ENCODE results near the gene TTF2. TPM values are rescaled to one million over a fixed set of nuclear protein-coding genes. Genes with fewer than 3 reads are reported as not detected.

The TTF2 gene
- total and polyA plus RNA-seq, 7 experiments from 2014 or later: 9.1 to 74.4 (median 32.6) TPM

GRCh38 chr1:117060441-117061317 lies 553 bp downstream of the TTF2 start:
- peak in 4 of 9 donors; percentile 10 to 51 (median 32) for DNase-seq

GRCh38 chr1:117061986-117062415 lies 1.9 kb downstream of the TTF2 start:
- intact Hi-C loops (cut with micrococcal nuclease): loop anchor here (2.0 to 10.0 kb wide), 8 partner anchors 59 to 897 kb away; partner anchors contain the start of genes CD58 (in 1 of the 2), MAN1A2 (in 1 of the 2) and TRIM45 (in 1 of the 2)
- Mint-ChIP-seq H3K27me3 (no peaks in the 10 kb centered on the region), H3K4me3 (peak overlapping the region in 4 of 10 donors; percentile 7 to 47 (median 30)), H3K4me1 (peaks cover 22 to 64% (median 36%) of the 10 kb centered on the region in 7 donors), H3K27ac (peak overlapping the region in 1 of 9 donors; percentile 30), H3K36me3 (peaks cover 0 to 23% (median 16%) of the 10 kb centered on the region in 5 donors), H3K9me3 (peaks cover 0 to 2% (median 0%) of the 10 kb centered on the region in 11 donors)
- POLR2A ChIA-PET: no interaction called here
- no peaks in the 10 kb centered on the region for H3K36me3 ChIP-seq (ENCODE audit: control insufficient read depth in 2 of 3, insufficient read depth in 3 of 3, low read length in 3 of 3)
- no peak for ATAC-seq
- DNase-seq: peak in 2 of 9 donors; percentile 15 to 41
- no peaks in the 10 kb centered on the region for H3K9me3 ChIP-seq (ENCODE audit: control insufficient read depth in 2 of 3, low read length in 3 of 3)
- H3K27ac ChIP-seq (ENCODE audit: low read depth, low read length): no peak overlapping the region
- H3K4me3 ChIP-seq (ENCODE audit: low read length): no peak overlapping the region
- H3K27me3 ChIP-seq (ENCODE audit: control insufficient read depth in 2 of 2, insufficient read depth in 2 of 2, low read length in 2 of 2): no peaks in the 10 kb centered on the region
- CTCF ChIA-PET: no interaction called here
- H3K4me1 ChIP-seq (ENCODE audit: control insufficient read depth in 2 of 2, insufficient read depth in 2 of 2, low read length in 2 of 2): peaks cover 6 to 9% of the 10 kb centered on the region in 2 donors

More at GRCh38 chr1:117060441-117061317, 553 bp downstream of the TTF2 start:
- H3K4me3 ChIP-seq (ENCODE audit: low read length): peak overlapping the region; percentile 81
- ChIA-PET CTCF (interaction anchor here (0.8 to 1.7 kb wide), 12 partner anchors 9 to 936 kb away, joined by 3 to 5 read pairs (median 4); no protein-coding TSS in a partner anchor), POLR2A (interaction anchor here (0.6 to 3.0 kb wide), 32 partner anchors 9 to 740 kb away, joined by 3 to 20 read pairs (median 4); partner anchors contain the start of genes CD2 and MAN1A2)
- Mint-ChIP-seq H3K27me3 (no peaks in the 10 kb centered on the region), H3K4me1 (peaks cover 19 to 61% (median 36%) of the 10 kb centered on the region in 7 donors), H3K4me3 (no peak overlapping the region), H3K27ac (peak overlapping the region in 4 of 9 donors; percentile 45 to 83 (median 62)), H3K9me3 (peaks cover 0 to 2% (median 0%) of the 10 kb centered on the region in 11 donors), H3K36me3 (peaks cover 0 to 18% (median 8%) of the 10 kb centered on the region in 5 donors)
- no peaks in the 10 kb centered on the region for H3K9me3 ChIP-seq (ENCODE audit: control insufficient read depth in 2 of 3, low read length in 3 of 3)
- peak; percentile 5 for ATAC-seq
- peaks cover 6 to 9% of the 10 kb centered on the region in 2 donors for H3K4me1 ChIP-seq (ENCODE audit: control insufficient read depth in 2 of 2, insufficient read depth in 2 of 2, low read length in 2 of 2)
- H3K27me3 ChIP-seq (ENCODE audit: control insufficient read depth in 2 of 2, insufficient read depth in 2 of 2, low read length in 2 of 2): no peaks in the 10 kb centered on the region
- peak overlapping the region; percentile 76 for H3K27ac ChIP-seq (ENCODE audit: low read depth, low read length)
- H3K36me3 ChIP-seq (ENCODE audit: control insufficient read depth in 2 of 3, insufficient read depth in 3 of 3, low read length in 3 of 3): no peaks in the 10 kb centered on the region
- intact Hi-C loops (cut with micrococcal nuclease): loop anchor here (1.0 to 10.0 kb wide), 22 partner anchors 34 to 896 kb away; partner anchors contain the start of genes MAN1A2 (in 2 of the 2), TRIM45 (in 2 of the 2), CD58 (in 1 of the 2) and GDAP2 (in 1 of the 2)

GRCh38 chr1:117066367-117066766 lies 6.2 kb downstream of the TTF2 start:
- DNase-seq (no peak), ATAC-seq (no peak)
- H3K4me3 Mint-ChIP-seq: no peak overlapping the region
- H3K36me3 ChIP-seq (ENCODE audit: control insufficient read depth in 2 of 3, insufficient read depth in 3 of 3, low read length in 3 of 3): no peaks in the 10 kb centered on the region
- peaks cover 0 to 32% (median 21%) of the 10 kb centered on the region in 5 donors for H3K36me3 Mint-ChIP-seq
- no peaks in the 10 kb centered on the region for H3K4me1 ChIP-seq (ENCODE audit: control insufficient read depth in 2 of 2, insufficient read depth in 2 of 2, low read length in 2 of 2)
- H3K27me3 Mint-ChIP-seq: no peaks in the 10 kb centered on the region
- intact Hi-C loops (cut with micrococcal nuclease): loop anchor here in 1 of 2 donors (10.0 kb wide), 1 partner anchor 902 kb away; no protein-coding TSS in a partner anchor
- POLR2A ChIA-PET: no interaction called here
- no peaks in the 10 kb centered on the region for H3K27me3 ChIP-seq (ENCODE audit: control insufficient read depth in 2 of 2, insufficient read depth in 2 of 2, low read length in 2 of 2)
- H3K27ac ChIP-seq (ENCODE audit: low read depth, low read length): no peak overlapping the region
- H3K4me1 Mint-ChIP-seq: peaks cover 6 to 51% (median 15%) of the 10 kb centered on the region in 7 donors
- CTCF ChIA-PET: interaction anchor here (2.4 kb wide), 1 partner anchor 62 kb away, joined by 11 read pairs; no protein-coding TSS in a partner anchor
- no peak overlapping the region for H3K4me3 ChIP-seq (ENCODE audit: low read length)
- peaks cover 0 to 2% (median 0%) of the 10 kb centered on the region in 11 donors for H3K9me3 Mint-ChIP-seq
- no peak overlapping the region for H3K27ac Mint-ChIP-seq
- H3K9me3 ChIP-seq (ENCODE audit: control insufficient read depth in 2 of 3, low read length in 3 of 3): no peaks in the 10 kb centered on the region

- peak overlapping the region in 1 of 9 donors; percentile 44 for H3K27ac Mint-ChIP-seq
- no peak overlapping the region for H3K27ac ChIP-seq (ENCODE audit: low read depth, low read length)
- H3K4me1 Mint-ChIP-seq: peaks cover 5 to 41% (median 11%) of the 10 kb centered on the region in 7 donors
- intact Hi-C loops (cut with micrococcal nuclease): loop anchor here (1.0 to 10.0 kb wide), 4 partner anchors 61 to 903 kb away; no protein-coding TSS in a partner anchor
- peak; percentile 87 for ATAC-seq
- H3K4me3 ChIP-seq (ENCODE audit: low read length): no peak overlapping the region
- H3K27me3 Mint-ChIP-seq: no peaks in the 10 kb centered on the region
- H3K36me3 Mint-ChIP-seq: peaks cover 0 to 29% (median 25%) of the 10 kb centered on the region in 5 donors
- H3K9me3 ChIP-seq (ENCODE audit: control insufficient read depth in 2 of 3, low read length in 3 of 3): no peaks in the 10 kb centered on the region
- H3K4me1 ChIP-seq (ENCODE audit: control insufficient read depth in 2 of 2, insufficient read depth in 2 of 2, low read length in 2 of 2): no peaks in the 10 kb centered on the region
- DNase-seq: peak in 1 of 9 donors; percentile 26
- H3K9me3 Mint-ChIP-seq: no peaks in the 10 kb centered on the region
- no peak overlapping the region for H3K4me3 Mint-ChIP-seq
- no peaks in the 10 kb centered on the region for H3K27me3 ChIP-seq (ENCODE audit: control insufficient read depth in 2 of 2, insufficient read depth in 2 of 2, low read length in 2 of 2)
- POLR2A ChIA-PET: no interaction called here
- no peaks in the 10 kb centered on the region for H3K36me3 ChIP-seq (ENCODE audit: control insufficient read depth in 2 of 3, insufficient read depth in 3 of 3, low read length in 3 of 3)
- CTCF ChIA-PET: interaction anchor here (1.7 to 2.4 kb wide), 2 partner anchors 13 to 61 kb away, joined by 3 to 11 read pairs; no protein-coding TSS in a partner anchor
Measured at GRCh38 chr1:117067533-117068370, 7.6 kb downstream of the TTF2 start.

- no peak overlapping the region for H3K4me3 ChIP-seq (ENCODE audit: low read length)
- Mint-ChIP-seq H3K4me1 (peaks cover 0 to 39% (median 7%) of the 10 kb centered on the region in 7 donors), H3K36me3 (peaks cover 0 to 27% (median 20%) of the 10 kb centered on the region in 5 donors), H3K27me3 (no peaks in the 10 kb centered on the region), H3K9me3 (no peaks in the 10 kb centered on the region), H3K27ac (no peak overlapping the region), H3K4me3 (no peak overlapping the region)
- H3K27ac ChIP-seq (ENCODE audit: low read depth, low read length): no peak overlapping the region
- no peak for DNase-seq
- H3K4me1 ChIP-seq (ENCODE audit: control insufficient read depth in 2 of 2, insufficient read depth in 2 of 2, low read length in 2 of 2): no peaks in the 10 kb centered on the region
- ATAC-seq: no peak
- H3K27me3 ChIP-seq (ENCODE audit: control insufficient read depth in 2 of 2, insufficient read depth in 2 of 2, low read length in 2 of 2): no peaks in the 10 kb centered on the region
- POLR2A ChIA-PET: no interaction called here
- intact Hi-C loops (cut with micrococcal nuclease): loop anchor here (1.0 to 10.0 kb wide), 3 partner anchors 60 to 904 kb away; no protein-coding TSS in a partner anchor
- H3K36me3 ChIP-seq (ENCODE audit: control insufficient read depth in 2 of 3, insufficient read depth in 3 of 3, low read length in 3 of 3): no peaks in the 10 kb centered on the region
- no peaks in the 10 kb centered on the region for H3K9me3 ChIP-seq (ENCODE audit: control insufficient read depth in 2 of 3, low read length in 3 of 3)
- CTCF ChIA-PET: interaction anchor here (1.7 to 2.4 kb wide), 2 partner anchors 12 to 60 kb away, joined by 3 to 11 read pairs; no protein-coding TSS in a partner anchor
Measured at GRCh38 chr1:117068580-117068979, 8.5 kb downstream of the TTF2 start.
